IgD-negative memory B cell (primary cell): ENCODE data around the gene VIL1. TPM values are rescaled to one million over a fixed set of nuclear protein-coding genes. Genes with fewer than 3 reads are reported as not detected.

Experiments
- H3K27ac Mint-ChIP-seq, 3 donors: one replicate each; pipeline ENCODE4 v1.8.0; 2020 to 2022; ENCODE audit warnings: mild to moderate bottlenecking in 3 of 3, mixed read lengths in 3 of 3, moderate library complexity in 1 of 3
- H3K27me3 Mint-ChIP-seq: one replicate; pipeline ENCODE4 v1.8.0; 2021; ENCODE audit warnings: mixed read lengths
- H3K36me3 Mint-ChIP-seq: one replicate; pipeline ENCODE4 v1.8.0; 2020; ENCODE audit warnings: mild to moderate bottlenecking, mixed read lengths
- H3K4me1 Mint-ChIP-seq, 3 donors: one replicate each; pipeline ENCODE4 v1.8.0; 2020 to 2022; ENCODE audit warnings: mixed read lengths in 3 of 3, mild to moderate bottlenecking in 1 of 3
- H3K4me3 Mint-ChIP-seq, 4 donors: one replicate each; pipeline ENCODE4 v1.8.0; 2020 to 2022; ENCODE audit warnings: mild to moderate bottlenecking in 4 of 4, mixed read lengths in 4 of 4, moderate library complexity in 3 of 4
- H3K9me3 Mint-ChIP-seq, 3 donors: one replicate each; pipeline ENCODE4 v1.8.0; 2020 to 2021; ENCODE audit warnings: mixed read lengths in 3 of 3, mild to moderate bottlenecking in 1 of 3
- polyA plus RNA-seq: library from polyadenylated mRNA; unstranded; fragments of 300-500 nt; fragmentation: Illumina TruSeq; gene quantifications from one replicate; pipeline ENCODE4 v1.2.3, GENCODE V29; 2021

VIL1 gene
- polyA plus RNA-seq, 1 donor from 2014 or later, result 0.28 TPM

DNA sequence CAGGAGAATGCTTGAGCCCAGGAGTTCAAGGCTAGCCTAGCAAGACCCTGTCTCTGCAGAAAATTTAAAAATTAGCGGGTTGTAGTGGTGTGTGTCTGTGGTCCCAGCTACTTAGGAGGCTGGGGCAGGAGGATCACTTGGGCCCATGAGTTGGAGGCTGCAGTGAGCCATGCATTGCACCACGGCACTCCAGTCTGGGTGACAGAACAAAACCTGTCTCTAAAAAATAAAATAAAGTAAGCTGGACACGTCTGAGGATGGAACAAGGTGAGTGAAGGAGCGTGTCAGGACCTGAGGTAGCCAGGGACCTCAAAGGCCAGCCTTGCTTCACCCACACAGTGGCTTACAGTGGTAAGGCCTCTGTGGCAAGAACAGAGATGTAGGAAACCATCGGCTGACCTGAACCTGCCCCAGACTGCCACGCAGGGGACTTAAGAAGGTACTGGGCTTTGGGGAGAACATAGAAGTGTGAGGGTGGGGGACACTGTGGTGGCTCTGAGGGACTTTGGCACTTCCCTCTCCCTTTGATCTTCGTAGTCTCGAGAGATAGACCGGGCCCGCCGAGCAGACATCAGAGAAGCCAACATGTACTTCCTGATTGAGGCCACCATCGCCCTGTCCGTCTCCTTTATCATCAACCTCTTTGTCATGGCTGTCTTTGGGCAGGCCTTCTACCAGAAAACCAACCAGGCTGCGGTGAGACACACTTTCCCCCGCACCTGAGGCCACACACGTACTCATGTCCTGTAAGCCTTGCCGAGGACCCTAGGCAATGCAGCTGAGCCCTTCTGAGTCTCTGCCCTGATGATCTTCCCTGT is 29.4 kb upstream of the VIL1 start:
- Mint-ChIP-seq H3K9me3 (no peaks in the 10 kb centered on the region), H3K4me3 (peak overlapping the region in 1 of 4 donors; percentile 41), H3K27me3 (peaks cover 5% of the 10 kb centered on the region), H3K4me1 (peaks cover 3 to 9% (median 4%) of the 10 kb centered on the region in 3 donors), H3K36me3 (no peaks in the 10 kb centered on the region), H3K27ac (no peak overlapping the region)

DNA sequence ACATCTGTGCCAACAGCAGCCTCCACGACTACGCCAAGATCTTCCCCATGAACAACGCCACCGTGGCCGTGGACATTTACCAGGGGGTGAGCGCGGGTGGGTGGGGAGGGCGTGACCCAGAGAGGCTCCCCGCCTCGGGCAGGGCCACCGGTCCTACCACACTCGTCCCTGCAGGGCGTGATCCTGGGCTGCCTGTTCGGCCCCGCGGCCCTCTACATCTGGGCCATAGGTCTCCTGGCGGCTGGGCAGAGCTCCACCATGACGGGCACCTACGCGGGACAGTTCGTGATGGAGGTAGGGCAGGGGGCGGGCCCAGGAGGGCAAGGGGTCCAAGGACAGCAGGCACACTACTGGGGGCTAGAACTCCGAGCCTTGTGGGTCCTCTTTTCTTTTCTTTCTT is 27.7 kb upstream of the VIL1 start:
- Mint-ChIP-seq H3K4me3 (no peak overlapping the region), H3K27ac (no peak overlapping the region), H3K4me1 (peaks cover 9 to 17% (median 12%) of the 10 kb centered on the region in 3 donors), H3K9me3 (no peaks in the 10 kb centered on the region), H3K27me3 (peaks cover 5% of the 10 kb centered on the region), H3K36me3 (no peaks in the 10 kb centered on the region)

DNA sequence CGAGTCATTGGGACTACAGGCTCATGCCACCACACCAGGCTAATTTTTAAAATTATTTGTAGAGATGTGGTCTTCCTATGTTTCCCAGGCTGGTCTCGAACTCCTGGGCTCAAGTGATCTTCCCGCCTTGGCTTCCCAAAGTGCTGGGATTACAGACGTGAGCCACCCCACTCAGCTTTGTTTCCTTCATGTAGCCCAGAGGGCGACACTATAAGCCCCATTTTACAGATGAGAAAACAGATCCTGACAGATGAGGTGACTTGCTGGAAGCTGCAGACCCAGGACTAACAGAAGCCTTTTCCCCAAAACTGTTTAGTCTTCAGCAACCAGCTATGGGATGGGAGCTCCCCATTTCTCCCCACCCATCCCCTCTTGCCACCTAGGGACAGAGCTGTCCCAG is 26.5 kb upstream of the VIL1 start:
- no peaks in the 10 kb centered on the region for H3K36me3 Mint-ChIP-seq
- H3K27ac Mint-ChIP-seq, result no peak overlapping the region
- H3K4me1 Mint-ChIP-seq, result peaks cover 16 to 21% (median 19%) of the 10 kb centered on the region in 3 donors
- H3K9me3 Mint-ChIP-seq, result no peaks in the 10 kb centered on the region
- peaks cover 2% of the 10 kb centered on the region for H3K27me3 Mint-ChIP-seq
- H3K4me3 Mint-ChIP-seq, result peak overlapping the region in 2 of 4 donors; percentile 55 to 71

DNA sequence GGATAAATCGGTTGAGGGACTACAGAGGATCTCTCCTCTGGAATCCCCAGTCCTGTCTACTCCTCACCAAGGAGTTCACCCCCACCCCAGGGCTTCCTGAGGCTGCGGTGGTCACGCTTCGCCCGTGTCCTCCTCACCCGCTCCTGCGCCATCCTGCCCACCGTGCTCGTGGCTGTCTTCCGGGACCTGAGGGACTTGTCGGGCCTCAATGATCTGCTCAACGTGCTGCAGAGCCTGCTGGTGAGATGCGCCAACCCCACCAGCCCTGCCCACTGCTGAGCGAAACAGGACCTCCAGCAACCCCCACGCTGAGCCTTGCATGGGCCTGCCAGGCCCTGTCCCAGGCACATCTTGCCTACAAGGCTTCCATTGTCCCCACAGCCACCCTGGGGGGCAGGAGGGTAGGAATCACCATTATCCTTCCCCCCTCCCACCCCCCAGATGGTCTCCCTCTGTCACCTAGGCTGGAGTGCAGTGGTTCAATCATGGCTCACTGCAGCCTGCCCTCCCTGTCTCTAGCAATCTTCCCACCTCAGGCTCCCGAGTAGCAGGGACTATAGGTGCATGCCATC is 25.9 kb upstream of the VIL1 start:
- H3K4me3 Mint-ChIP-seq, result peak overlapping the region in 1 of 4 donors; percentile 55
- H3K36me3 Mint-ChIP-seq, result no peaks in the 10 kb centered on the region
- H3K27ac Mint-ChIP-seq, result peak overlapping the region in 1 of 3 donors; percentile 100
- H3K27me3 Mint-ChIP-seq, result peaks cover 2% of the 10 kb centered on the region
- no peaks in the 10 kb centered on the region for H3K9me3 Mint-ChIP-seq
- peaks cover 18 to 25% (median 20%) of the 10 kb centered on the region in 3 donors for H3K4me1 Mint-ChIP-seq

DNA sequence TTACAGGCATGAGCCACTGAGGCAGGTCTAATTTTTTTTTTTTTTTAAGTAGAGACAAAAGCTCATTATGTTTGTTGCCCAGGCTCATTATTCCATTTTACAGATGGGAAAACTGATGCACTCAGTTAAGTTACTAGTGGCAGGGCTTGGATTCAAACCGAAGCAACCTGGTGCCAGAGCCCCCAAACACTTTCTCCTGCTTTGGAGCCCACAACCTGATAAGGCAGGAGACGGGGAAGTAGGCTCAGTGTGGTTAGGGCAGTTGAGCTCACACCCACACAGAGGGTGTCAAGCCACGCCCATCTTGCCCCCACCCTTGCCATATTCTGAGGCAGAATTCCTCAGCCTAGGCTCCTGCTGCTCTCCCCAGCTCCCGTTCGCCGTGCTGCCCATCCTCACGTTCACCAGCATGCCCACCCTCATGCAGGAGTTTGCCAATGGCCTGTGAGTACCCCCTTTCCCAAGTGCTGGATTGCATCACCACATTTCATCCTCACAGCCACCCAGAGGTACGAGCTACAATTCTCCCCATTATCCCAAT is 25.1 kb upstream of the VIL1 start:
- Mint-ChIP-seq H3K4me3 (peak overlapping the region in 2 of 4 donors; percentile 26 to 58), H3K4me1 (peaks cover 18 to 26% (median 20%) of the 10 kb centered on the region in 3 donors), H3K36me3 (no peaks in the 10 kb centered on the region), H3K27ac (peak overlapping the region in 1 of 3 donors; percentile 100), H3K9me3 (no peaks in the 10 kb centered on the region), H3K27me3 (peaks cover 2% of the 10 kb centered on the region)

DNA sequence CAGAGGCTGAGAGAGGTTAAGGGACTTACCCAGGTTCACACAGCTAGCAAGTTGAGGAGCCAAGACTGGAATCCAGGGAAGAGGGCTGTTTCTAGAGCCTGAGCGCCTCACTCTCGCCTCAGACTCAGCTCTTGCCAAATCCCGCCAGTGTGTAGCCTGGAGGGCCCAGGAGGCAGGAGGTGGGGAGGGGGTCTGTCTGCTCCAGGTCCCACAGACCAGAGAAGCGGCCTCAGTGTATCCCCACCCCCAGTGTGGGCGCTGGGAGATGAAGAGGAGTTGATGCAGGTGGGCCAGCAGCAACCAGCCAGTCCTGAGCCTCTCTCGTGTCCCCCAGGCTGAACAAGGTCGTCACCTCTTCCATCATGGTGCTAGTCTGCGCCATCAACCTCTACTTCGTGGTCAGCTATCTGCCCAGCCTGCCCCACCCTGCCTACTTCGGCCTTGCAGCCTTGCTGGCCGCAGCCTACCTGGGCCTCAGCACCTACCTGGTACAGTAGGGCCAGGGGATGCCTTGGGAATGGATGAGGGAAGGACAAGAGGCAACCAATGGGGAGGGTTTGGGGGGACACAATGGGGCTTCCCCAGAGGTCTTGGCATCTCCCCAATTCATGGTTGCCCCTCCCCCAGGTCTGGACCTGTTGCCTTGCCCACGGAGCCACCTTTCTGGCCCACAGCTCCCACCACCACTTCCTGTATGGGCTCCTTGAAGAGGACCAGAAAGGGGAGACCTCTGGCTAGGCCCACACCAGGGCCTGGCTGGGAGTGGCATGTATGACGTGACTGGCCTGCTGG is 24.4 kb upstream of the VIL1 start:
- Mint-ChIP-seq H3K27me3 (peaks cover 2% of the 10 kb centered on the region), H3K36me3 (no peaks in the 10 kb centered on the region), H3K4me1 (peaks cover 18 to 26% (median 20%) of the 10 kb centered on the region in 3 donors), H3K27ac (peak overlapping the region in 2 of 3 donors; percentile 82 to 100), H3K4me3 (peak overlapping the region in 3 of 4 donors; percentile 26 to 81 (median 57)), H3K9me3 (no peaks in the 10 kb centered on the region)

DNA sequence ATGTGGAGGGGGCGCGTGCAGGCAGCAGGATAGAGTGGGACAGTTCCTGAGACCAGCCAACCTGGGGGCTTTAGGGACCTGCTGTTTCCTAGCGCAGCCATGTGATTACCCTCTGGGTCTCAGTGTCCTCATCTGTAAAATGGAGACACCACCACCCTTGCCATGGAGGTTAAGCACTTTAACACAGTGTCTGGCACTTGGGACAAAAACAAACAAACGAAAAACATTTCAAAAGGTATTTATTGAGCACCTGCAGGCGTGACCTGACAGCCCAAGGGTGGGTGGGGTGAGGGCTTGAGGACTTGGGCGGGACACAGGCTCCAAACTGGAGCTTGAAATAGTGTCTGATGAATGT is 23.9 kb upstream of the VIL1 start:
- Mint-ChIP-seq H3K27me3 (no peaks in the 10 kb centered on the region), H3K36me3 (no peaks in the 10 kb centered on the region), H3K4me1 (peaks cover 18 to 26% (median 20%) of the 10 kb centered on the region in 3 donors), H3K4me3 (peak overlapping the region in 3 of 4 donors; percentile 11 to 81 (median 57)), H3K9me3 (no peaks in the 10 kb centered on the region), H3K27ac (peak overlapping the region in 2 of 3 donors; percentile 82 to 100)

DNA sequence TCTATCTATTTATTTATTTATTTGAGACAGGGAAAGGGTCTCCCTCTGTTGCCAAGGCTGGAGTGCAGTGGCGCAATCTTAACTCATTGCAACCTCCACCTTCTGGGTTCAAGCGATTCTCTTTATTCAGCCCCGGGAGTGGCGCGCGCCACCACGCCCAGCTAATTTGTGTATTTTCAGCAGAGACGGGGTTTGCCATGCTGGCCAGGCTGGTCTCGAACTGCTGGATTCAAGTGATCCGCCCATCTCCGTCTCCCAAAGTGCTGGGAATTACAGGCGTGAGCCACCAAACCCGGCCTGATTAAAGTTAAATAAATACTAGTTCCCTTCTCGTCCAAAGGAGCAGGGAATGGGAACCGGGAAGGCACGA is 23.5 kb upstream of the VIL1 start:
- Mint-ChIP-seq H3K4me3 (peak overlapping the region; percentile 94 to 100 (median 100)), H3K27me3 (no peaks in the 10 kb centered on the region), H3K4me1 (peaks cover 18 to 26% (median 20%) of the 10 kb centered on the region in 3 donors), H3K27ac (peak overlapping the region; percentile 96 to 100 (median 99)), H3K36me3 (no peaks in the 10 kb centered on the region), H3K9me3 (no peaks in the 10 kb centered on the region)

DNA sequence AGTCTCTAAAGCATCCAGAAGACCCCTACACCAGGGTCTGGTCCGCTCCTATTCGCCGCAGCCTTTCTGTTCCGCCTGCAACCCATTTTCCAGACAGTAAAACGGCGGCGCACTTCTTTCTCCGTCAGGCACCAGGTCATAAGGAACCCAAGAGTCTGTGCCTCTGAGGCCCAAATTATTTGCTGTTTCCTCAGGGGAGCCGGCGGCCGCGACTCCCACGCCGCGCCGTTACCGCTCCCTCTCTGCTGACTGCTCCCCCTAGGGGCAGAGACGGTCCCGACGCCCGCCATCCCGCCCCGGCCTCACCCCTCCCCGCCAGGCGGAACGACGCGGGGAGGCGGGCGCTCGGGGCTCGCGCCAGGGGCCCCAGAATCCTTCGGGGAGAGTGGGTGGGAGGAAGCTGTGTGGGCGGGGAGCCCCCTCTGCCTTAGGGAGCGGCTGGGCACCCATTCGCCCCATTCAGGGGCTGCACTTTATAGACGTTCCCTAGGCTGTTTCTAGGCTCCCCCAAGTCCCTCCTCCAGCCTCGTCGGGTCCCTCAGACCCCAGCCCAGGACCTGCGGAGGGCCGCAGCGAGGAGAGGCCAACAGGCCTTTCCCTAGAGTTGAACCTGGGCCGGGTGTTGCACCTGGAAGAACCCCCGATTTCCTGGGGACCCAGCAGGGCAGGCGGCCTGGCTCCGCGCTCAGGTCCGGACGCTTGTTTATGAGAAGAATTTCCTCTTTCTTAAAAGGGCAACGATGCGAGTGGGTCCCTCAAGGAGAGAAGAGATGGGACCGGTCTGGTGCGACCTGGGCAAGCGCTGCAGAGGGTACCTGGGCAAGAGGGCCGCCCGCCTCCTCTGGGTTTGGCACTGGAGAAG is 22.9 kb upstream of the VIL1 start:
- H3K9me3 Mint-ChIP-seq, result no peaks in the 10 kb centered on the region
- H3K27me3 Mint-ChIP-seq, result no peaks in the 10 kb centered on the region
- H3K4me1 Mint-ChIP-seq, result peaks cover 18 to 26% (median 20%) of the 10 kb centered on the region in 3 donors
- peak overlapping the region; percentile 96 to 100 (median 99) for H3K27ac Mint-ChIP-seq
- peak overlapping the region; percentile 94 to 100 (median 100) for H3K4me3 Mint-ChIP-seq
- H3K36me3 Mint-ChIP-seq, result no peaks in the 10 kb centered on the region

DNA sequence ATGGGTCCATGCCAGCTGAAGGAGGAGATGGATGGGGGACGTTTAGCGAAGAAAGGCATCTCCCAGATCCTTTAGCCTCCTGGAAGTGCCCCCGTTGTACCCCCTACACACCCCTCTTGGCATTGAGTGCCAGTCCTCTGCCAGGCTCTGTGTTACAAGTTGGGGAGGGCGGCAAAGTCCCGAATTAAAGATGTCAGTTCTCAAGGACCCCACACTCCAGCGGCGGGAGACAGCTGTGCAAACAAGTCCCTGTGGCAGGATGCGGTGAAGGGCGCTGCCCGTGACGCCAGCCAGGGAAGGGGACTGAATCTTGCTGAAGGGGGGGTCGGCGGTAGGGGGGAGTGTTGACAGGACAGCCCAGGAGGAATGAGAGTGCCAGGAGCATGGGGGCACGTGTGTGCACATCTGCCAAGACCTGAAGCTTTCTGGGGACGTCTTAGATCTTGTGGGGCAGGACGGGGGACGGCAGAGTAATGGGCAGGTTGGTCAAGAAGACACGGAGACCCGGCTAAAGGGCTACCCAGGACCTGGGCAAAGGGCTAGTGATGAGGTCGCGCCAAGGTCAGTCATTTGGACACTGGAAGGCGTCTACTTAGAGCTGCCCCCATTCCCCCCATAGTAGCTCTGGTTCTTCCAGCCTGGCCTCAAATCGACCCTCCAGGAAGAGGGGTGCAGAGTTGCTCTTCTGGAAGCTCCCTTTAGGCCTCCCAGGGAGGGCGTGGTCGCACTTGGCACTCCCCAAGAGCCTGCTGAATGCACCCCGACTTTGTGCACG is 22.0 kb upstream of the VIL1 start:
- Mint-ChIP-seq H3K27ac (peak overlapping the region; percentile 96 to 100 (median 99)), H3K36me3 (no peaks in the 10 kb centered on the region), H3K4me1 (peaks cover 20 to 26% (median 24%) of the 10 kb centered on the region in 3 donors), H3K27me3 (no peaks in the 10 kb centered on the region), H3K9me3 (no peaks in the 10 kb centered on the region), H3K4me3 (peak overlapping the region; percentile 94 to 100 (median 100))

DNA sequence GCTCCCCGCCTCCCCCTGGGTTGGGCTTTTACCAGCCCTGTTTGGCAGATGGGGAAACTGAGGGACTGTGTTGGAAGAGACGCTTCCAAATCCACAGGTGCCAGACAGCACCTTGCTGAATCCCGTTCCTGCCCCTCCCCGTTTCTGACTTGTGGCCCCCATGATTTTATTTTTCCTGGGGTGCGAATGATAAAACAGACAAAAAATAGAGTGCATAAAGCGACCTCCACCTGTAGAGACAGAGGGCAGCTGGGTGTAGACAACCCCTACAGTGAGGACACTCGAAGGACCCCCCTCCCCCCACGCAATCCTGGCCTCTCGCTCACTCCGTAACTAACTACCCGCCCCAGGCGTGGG is 21.5 kb upstream of the VIL1 start:
- Mint-ChIP-seq H3K4me3 (peak overlapping the region; percentile 94 to 100 (median 100)), H3K27me3 (no peaks in the 10 kb centered on the region), H3K9me3 (no peaks in the 10 kb centered on the region), H3K36me3 (no peaks in the 10 kb centered on the region), H3K4me1 (peaks cover 20 to 26% (median 24%) of the 10 kb centered on the region in 3 donors), H3K27ac (peak overlapping the region; percentile 96 to 100 (median 99))

DNA sequence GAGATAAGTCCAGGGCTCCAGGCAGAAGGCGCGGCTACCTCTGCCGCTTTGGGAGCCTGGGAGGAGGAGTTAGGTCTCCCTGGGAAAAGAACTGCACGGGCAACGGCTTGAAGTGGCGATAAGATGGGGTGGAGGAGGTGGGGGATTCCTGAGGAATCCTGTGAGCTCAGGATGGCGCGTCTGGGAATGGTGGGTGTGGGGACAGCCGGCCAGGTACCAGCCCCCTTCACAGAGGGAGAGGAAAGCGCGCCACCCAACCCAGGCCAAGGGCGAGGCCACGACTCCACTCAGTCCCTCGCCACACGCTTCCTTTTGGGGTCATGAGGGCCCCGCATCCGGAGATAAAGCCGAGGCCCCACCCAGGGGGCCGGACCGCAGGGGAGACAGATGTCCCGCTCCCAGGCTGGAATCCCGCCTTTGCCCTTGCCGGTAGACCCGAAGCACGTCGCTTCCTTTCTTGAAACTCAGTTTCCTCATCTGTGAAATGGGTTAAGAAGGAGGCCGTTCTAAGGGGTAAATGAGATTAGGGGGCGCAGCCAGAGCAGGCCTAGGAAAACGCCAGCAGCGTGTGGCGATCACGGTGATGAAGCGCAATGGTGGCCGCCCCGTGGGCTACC is 21.0 kb upstream of the VIL1 start:
- Mint-ChIP-seq H3K27ac (peak overlapping the region; percentile 96 to 100 (median 99)), H3K4me1 (peaks cover 20 to 26% (median 24%) of the 10 kb centered on the region in 3 donors), H3K9me3 (no peaks in the 10 kb centered on the region), H3K27me3 (no peaks in the 10 kb centered on the region), H3K36me3 (no peaks in the 10 kb centered on the region), H3K4me3 (peak overlapping the region; percentile 94 to 100 (median 100))
